Hepatocyte (in vitro differentiated cells): Measurements from ENCODE around the gene TNRC6A. TPM values are rescaled to one million over a fixed set of nuclear protein-coding genes. Genes with fewer than 3 reads are reported as not detected.

Source experiments
- DNase-seq: peaks from one replicate; pipeline ENCODE4 v3.0.0-alpha.2; 2016; ENCODE audit warnings: low spot score
- H2AFZ ChIP-seq: fragments of 200-600 bp; sonication (generic); 2 replicates; pipeline ENCODE4 v1.6.0; 2016; ENCODE audit warnings: antibody characterized with exemption, mild to moderate bottlenecking
- H3K27ac ChIP-seq: fragments of 200-600 bp; sonication (generic); 2 replicates; pipeline ENCODE4 v1.5.1; 2016; ENCODE audit warnings: mild to moderate bottlenecking
- H3K27me3 ChIP-seq: fragments of 200-600 bp; sonication (generic); 2 replicates; pipeline ENCODE4 v1.6.1; 2016
- H3K36me3 ChIP-seq: fragments of 200-600 bp; sonication (generic); replicated peaks from 2 replicates; pipeline ENCODE4 v1.5.1; 2016; ENCODE audit warnings: low read depth; ENCODE audit not compliant: insufficient read depth
- H3K4me1 ChIP-seq: fragments of 200-600 bp; sonication (generic); 2 replicates; pipeline ENCODE4 v1.5.1; 2016; ENCODE audit warnings: mild to moderate bottlenecking, moderate library complexity; ENCODE audit not compliant: insufficient read depth
- H3K4me2 ChIP-seq: fragments of 200-600 bp; sonication (generic); 2 replicates; pipeline ENCODE4 v1.6.0; 2016
- H3K4me3 ChIP-seq: fragments of 200-600 bp; sonication (generic); 2 replicates; pipeline ENCODE4 v1.5.1; 2016; ENCODE audit warnings: mild to moderate bottlenecking
- H3K79me2 ChIP-seq: fragments of 200-600 bp; sonication (generic); 2 replicates; pipeline ENCODE4 v1.6.0; 2017; ENCODE audit warnings: mild to moderate bottlenecking
- H3K9me2 ChIP-seq: fragments of 200-600 bp; sonication (generic); replicated peaks from 2 replicates; pipeline ENCODE4 v1.6.0; 2017; ENCODE audit warnings: mild to moderate bottlenecking; ENCODE audit not compliant: insufficient read depth
- H3K9me3 ChIP-seq: fragments of 200-600 bp; sonication (generic); 2 replicates; pipeline ENCODE4 v1.5.1; 2016; ENCODE audit warnings: low read depth, mild to moderate bottlenecking
- H4K20me1 ChIP-seq: fragments of 200-600 bp; sonication (generic); 2 replicates; pipeline ENCODE4 v1.6.0; 2016; ENCODE audit warnings: mild to moderate bottlenecking; ENCODE audit not compliant: insufficient read depth, poor library complexity, severe bottlenecking
- CTCF ChIP-seq: fragments of 200-600 bp; sonication (generic); IDR thresholded peaks from 2 replicates; pipeline ENCODE4 v1.5.1; 2016; ENCODE audit warnings: antibody characterized with exemption, mild to moderate bottlenecking; ENCODE audit not compliant: poor library complexity
- EZH2 ChIP-seq: fragments of 200-600 bp; sonication (generic); IDR thresholded peaks from 2 replicates; pipeline ENCODE4 v1.6.1; 2016; ENCODE audit warnings: antibody characterized with exemption, mild to moderate bottlenecking, borderline replicate concordance
- EZH2phosphoT487 ChIP-seq: fragments of 200-600 bp; sonication (generic); IDR thresholded peaks from one replicate; pipeline ENCODE4 v1.6.1; 2018; ENCODE audit warnings: antibody characterized with exemption, mild to moderate bottlenecking, low read depth, moderate library complexity; ENCODE audit not compliant: unreplicated experiment, severe bottlenecking
- WGBS: methylation state at CpG from one replicate; pipeline ENCODE4 v1.1.6; 2016; ENCODE audit warnings: low lambda C conversion rate; ENCODE audit errors: missing lambda C conversion rate; 5-methylcytosine and 5-hydroxymethylcytosine counted together
- polyA plus RNA-seq: library from polyadenylated mRNA; unstranded; fragments of >200 nt; fragmentation: Nextera tagmentation; extraction: Ambion mirVana; gene quantifications from 2 replicates; pipeline ENCODE4 v1.2.1, GENCODE V29; 2016
- total RNA-seq: library from RNA; depleted of rRNA; stranded (reverse); fragments of >200 nt; gene quantifications from 2 replicates; pipeline ENCODE4 v1.2.3, GENCODE V29; 2014

The TNRC6A gene
- total and polyA plus RNA-seq, 2 experiments from 2014 or later: 17.1 to 52.8 TPM

GRCh38 chr16:24736758-24737157, 7.3 kb downstream of the TNRC6A start:
- no peak for TF ChIP-seq EZH2phosphoT487
- TF ChIP-seq CTCF: no peak
- TF ChIP-seq EZH2: no peak
- Histone ChIP-seq H3K36me3 (no peaks in the 10 kb centered on the region), H3K9me2 (no peaks in the 10 kb centered on the region), H2AFZ (no peak overlapping the region), H3K79me2 (peaks cover 98% of the 10 kb centered on the region), H4K20me1 (peaks cover 97% of the 10 kb centered on the region), H3K4me1 (peaks cover 21% of the 10 kb centered on the region), H3K27me3 (no peaks in the 10 kb centered on the region), H3K9me3 (no peaks in the 10 kb centered on the region), H3K4me3 (no peak overlapping the region), H3K4me2 (peak overlapping the region; percentile 62), H3K27ac (peak overlapping the region; percentile 0)
- 89% methylated on average over 5 of the region's 5 CpGs for WGBS
- DNase-seq: no peak

GRCh38 chr16:24737391-24737871, 8.0 kb downstream of the TNRC6A start:
- Histone ChIP-seq H3K9me2 (no peaks in the 10 kb centered on the region), H4K20me1 (peaks cover 97% of the 10 kb centered on the region), H3K4me2 (peak overlapping the region; percentile 62), H3K27me3 (no peaks in the 10 kb centered on the region), H3K9me3 (no peaks in the 10 kb centered on the region), H2AFZ (no peak overlapping the region), H3K4me1 (peaks cover 15% of the 10 kb centered on the region), H3K36me3 (no peaks in the 10 kb centered on the region), H3K79me2 (peaks cover 98% of the 10 kb centered on the region), H3K4me3 (no peak overlapping the region), H3K27ac (peak overlapping the region; percentile 22)
- TF ChIP-seq EZH2: no peak
- 31% methylated on average over 3 of the region's 3 CpGs for WGBS
- no peak for DNase-seq

- Histone ChIP-seq H3K79me2 (peaks cover 98% of the 10 kb centered on the region), H3K4me2 (peak overlapping the region; percentile 62), H3K9me3 (no peaks in the 10 kb centered on the region), H2AFZ (no peak overlapping the region), H3K27me3 (no peaks in the 10 kb centered on the region), H3K36me3 (no peaks in the 10 kb centered on the region), H3K27ac (peak overlapping the region; percentile 22), H3K9me2 (no peaks in the 10 kb centered on the region), H4K20me1 (peaks cover 97% of the 10 kb centered on the region), H3K4me1 (peaks cover 15% of the 10 kb centered on the region), H3K4me3 (no peak overlapping the region)
- 85% methylated on average over 5 of the region's 5 CpGs for WGBS
- no peak for DNase-seq
- TF ChIP-seq CTCF (no peak), EZH2 (no peak), EZH2phosphoT487 (no peak)
Observed at GRCh38 chr16:24737916-24738594, 8.6 kb downstream of the TNRC6A start.

GRCh38 chr16:24738895-24739294, 9.4 kb downstream of the TNRC6A start:
- no peaks in the 10 kb centered on the region for H3K36me3 ChIP-seq
- no peak for DNase-seq
- H4K20me1 ChIP-seq: peaks cover 97% of the 10 kb centered on the region
- WGBS: 93% methylated on average over 3 of the region's 3 CpGs
- H3K4me1 ChIP-seq: peaks cover 15% of the 10 kb centered on the region
- no peak overlapping the region for H2AFZ ChIP-seq
- H3K27ac ChIP-seq: no peak overlapping the region
- TF ChIP-seq CTCF (no peak), EZH2phosphoT487 (no peak), EZH2 (no peak)
- no peaks in the 10 kb centered on the region for H3K9me3 ChIP-seq
- H3K4me2 ChIP-seq: no peak overlapping the region
- no peaks in the 10 kb centered on the region for H3K27me3 ChIP-seq
- H3K9me2 ChIP-seq: no peaks in the 10 kb centered on the region
- H3K79me2 ChIP-seq: peaks cover 98% of the 10 kb centered on the region
- no peak overlapping the region for H3K4me3 ChIP-seq
